ELR (cell line): Measurements from ENCODE around the gene GNB5.
"Not testable (repeated sequence)": the region's sequence is repeated elsewhere in the genome, so short reads cannot be mapped to it uniquely, and the experiment has no call there.

Experiments used
- DNase-seq: peaks from one replicate; pipeline ENCODE4 v3.0.0-alpha.2; 2015; ENCODE audit warnings: low read depth

Gene GNB5

DNA sequence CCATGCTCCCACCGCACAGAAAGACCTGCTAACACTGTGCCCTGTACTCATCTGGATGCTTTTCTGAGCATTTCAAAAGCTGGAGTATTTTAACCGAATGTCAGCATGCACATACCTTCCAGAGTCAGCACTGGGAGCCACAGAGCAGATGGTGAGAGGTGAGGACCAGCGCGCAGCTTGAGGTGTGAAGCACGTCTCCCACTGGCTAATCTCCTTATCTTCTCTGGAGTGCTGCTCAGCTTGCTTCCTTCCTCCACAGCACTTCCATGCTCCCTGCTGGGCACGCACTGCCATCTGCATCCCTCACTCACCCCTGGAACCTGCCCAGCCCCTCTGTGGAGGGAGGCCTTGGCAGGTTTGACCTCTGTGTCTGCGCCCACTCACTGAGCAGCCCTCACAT is at the start of gene GNB5:
GNB5 (minus strand) TSS at position 186 of the 400 bp plus-strand sequence. CDS start 6,716 bp downstream, outside the sequence.
- no peak for DNase-seq

DNA sequence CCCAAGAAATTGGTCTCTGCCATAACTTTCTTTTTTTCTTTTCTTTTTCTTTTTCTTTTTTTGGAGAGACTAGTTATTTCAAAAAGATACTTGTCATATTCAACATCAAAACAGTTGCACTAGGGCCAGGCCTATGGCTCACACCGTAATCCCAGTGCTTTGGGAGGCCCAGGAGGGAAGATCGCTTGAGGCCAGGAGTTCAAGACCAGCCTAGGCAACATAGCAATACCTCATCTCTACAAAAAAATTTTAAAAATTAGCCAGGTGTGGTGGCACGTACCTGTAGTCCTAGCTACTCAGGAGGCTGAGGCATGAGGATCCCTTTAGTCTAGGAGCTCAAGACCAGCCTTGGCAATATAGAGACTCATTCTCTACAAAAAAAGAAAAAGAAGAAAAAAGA is 49.0 kb upstream of the GNB5 start:
- DNase-seq, result no peak

DNA sequence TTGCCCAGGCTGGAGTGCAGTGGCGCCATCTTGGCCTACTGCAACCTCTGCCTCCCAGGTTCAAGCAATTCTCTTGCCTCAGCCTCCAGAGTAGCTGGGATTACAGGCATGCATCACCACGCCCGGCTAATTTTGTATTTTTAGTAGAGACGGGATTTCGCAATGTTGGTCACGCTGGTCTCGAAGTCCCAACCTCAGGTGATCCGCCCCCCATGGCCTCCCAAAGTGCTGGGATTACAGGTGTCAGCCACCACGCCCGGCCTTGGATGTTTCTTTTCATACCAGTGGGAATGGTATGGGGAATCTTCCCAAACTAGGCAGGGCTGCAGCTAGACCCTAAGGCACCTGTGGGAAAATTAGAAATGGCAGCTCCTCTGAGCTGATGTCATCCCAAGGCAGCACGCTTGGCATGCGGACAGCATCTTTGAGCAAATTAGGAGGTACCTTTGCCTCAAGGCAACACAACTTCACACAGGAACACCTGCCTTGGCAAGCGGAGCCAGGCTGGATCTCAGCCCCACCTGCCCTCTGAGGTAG is 47.9 kb upstream of the GNB5 start:
- not testable (repeated sequence) for DNase-seq

DNA sequence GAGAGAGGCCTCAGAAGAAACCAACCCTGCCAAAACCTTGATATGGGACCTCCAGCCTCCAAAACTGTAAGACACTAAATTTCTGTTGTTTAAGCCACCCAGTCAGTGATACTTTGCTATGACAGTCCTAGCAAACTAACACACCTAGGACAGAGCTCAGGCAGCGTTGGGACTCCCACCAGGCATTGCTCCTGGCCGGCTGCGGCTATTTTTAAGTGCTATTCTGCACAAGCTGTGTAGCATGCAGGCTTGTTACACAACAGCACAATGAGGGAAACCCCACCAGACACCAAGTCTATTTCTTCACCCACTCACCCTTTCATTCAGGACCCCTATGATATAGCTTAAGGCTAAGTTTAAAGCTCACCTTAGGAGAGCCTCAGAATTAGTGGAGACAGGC is 47.0 kb upstream of the GNB5 start:
- no peak for DNase-seq

DNA sequence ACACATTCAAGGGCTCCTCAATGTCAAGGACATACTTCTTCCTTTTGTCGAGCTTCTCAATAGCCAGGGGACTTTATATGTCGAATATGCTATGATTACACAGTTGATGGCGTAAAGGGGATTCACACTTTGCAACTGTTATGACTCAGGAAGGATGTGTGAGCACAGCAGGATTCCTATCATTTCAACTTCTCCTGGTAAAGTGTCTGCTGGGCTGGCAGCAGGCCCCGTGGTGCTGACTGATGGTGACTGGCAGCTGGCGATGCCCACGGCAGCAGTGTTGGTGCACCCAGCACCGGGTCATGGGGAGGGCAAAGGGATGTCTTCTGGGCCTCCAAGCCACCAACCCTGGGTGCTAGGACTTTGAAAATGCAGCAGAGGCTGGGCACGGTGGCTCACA is 44.8 kb upstream of the GNB5 start:
- DNase-seq, result no peak

DNA sequence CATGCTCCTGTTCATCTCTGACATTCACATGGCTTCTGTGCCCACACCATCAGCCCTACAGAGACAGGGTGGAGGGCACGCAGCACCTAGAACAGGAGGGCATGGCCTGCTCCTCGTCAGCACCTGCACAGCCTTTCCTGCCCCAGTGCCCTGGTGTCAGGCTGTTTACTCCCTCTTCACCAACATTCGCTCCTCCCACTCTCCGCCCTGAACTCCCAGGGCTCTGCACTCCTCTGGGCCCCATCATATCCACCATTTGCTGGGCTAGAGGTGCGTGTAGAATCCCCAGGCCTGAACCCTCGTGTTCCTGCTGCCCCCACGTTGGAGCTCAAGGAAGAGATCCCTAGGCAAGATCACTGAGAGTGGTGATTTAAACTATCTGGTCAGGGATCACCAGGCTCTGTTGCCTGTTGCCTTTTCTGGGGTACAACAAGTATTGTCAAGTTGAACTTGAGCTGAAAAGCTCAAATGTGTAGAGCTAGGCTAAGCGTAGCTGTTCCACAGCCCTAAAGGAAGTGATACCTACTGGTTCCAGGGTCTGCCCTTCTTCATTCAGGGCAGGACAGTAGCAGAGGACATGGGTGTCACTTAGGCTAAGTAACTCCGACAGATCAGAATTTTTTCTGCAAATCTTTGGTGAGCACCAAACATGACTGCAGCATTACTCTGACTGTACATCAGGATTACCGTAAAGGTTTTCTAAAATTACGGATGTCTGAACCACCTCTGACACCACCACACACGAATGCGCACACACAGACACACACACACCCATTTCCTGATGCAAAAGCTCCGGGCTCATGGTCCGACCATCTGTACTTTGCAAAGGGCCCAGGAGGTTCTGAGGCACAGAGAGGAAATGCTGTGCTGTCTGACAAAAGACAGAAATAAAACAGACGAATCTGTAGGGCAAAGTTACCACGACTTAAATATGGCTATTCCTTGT is 43.7 kb upstream of the GNB5 start:
- no peak for DNase-seq

DNA sequence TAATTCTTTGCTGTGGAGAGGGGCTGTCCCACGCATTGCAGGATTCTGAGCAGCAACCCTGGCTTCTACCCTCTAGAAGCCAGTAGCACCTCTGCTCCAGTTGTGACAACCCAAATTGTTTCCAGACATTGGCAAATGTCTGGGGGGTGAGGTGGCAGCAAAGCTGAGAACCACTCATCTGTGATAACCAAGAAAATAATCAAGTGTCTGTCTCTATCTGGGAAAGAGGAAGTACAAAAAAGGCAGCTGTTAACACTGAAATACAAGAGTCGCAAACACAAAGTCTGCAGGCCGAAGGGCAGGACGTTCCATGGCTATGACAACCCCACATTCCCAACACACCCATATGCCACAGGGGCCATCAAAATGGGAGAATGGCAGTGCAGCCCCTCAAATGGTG is 42.2 kb upstream of the GNB5 start:
- DNase-seq, result peak; percentile 22

DNA sequence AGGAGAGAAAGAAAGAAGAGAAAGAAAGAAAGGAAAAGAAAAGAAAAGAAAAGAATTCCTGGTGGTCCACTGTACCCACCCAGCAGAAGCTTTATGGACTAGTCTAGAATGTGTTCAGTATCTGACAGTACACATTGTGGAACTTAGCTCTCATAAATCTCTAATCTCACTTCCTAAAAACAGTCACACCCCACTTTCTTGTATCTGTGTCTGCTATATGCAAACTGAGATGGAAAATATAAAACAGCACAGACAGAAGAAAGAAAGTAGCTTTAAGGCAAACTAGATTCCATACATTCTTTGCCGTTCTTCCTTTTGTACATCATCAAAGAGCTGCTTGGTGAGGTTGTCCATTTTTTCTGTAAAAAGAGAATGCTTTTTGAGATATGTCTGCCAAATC is 41.1 kb upstream of the GNB5 start:
- DNase-seq, result no peak

DNA sequence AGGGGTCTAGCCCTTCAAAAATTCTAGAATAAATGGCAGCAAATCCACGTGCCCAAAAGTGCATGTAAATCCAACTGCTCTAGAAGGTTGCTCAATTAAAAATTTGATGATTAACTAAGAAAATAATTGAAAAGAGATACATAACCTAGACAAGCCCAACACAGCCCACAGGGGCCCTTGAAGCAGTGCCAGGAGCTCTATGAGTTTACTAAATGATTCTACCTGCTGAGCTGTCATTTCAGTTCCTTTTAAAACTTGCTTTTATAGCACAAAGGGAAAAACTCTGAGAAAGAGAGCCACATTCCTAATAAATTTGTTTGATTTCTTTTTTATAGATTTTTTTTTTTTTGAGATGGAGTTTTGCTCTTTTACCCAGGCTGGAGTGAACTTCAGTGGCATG is 38.9 kb upstream of the GNB5 start:
- no peak for DNase-seq

DNA sequence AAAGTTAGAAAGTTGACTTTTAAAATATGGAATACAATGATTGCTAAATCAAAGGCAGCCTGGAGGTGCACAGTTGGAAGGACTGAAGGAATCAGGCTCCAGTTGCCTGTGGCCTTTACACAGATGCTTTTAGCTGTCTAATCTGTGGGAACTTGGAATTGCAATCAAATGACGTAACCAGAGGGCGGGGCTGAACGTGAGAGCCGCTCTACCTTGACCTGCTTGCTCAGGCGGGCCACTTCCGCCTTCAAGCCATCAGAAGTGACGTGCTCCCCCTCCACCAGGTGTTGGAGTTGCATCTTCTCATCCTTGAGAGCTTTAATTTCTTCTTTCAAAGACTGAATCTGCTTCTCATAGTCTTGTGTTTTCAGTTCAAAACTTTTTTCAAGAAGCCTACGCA is 37.7 kb upstream of the GNB5 start:
- DNase-seq, result peak; percentile 56

DNA sequence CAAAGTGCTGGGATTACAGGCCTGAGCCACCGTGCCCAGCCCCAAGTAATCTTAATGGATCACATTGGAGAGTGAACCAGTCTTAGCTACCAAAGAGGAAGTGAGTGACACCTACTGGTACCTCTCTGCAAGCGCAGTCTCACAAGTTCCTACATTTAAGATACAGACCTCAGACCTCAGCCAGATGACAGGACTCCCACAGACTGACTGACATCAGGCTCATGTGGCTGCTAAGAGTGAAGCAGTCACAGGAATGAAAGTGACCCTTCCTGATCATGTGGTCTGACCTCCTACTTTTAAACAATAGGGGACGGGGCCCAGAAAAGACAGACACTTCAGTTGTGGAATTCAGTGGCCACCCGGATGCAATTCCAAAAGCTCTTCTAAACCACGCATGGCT is 36.3 kb upstream of the GNB5 start:
- peak; percentile 84 for DNase-seq

DNA sequence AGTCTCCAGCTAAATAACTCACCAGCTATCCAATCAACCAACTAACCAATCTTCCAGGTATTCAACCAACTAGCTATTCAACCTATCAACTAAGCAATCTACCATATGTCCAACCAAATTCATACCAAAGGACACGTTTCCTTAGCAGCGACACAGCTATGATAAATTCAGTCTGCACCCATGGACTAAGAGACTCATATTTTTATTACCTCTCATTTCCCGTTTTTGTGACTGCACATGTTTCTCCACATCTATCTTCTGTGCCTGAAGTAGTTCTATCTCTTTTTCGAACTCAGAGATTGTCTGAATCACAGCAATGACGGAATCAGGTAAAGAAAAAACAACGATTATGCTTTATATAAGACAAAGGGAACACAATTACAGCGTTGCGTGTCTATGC is 34.0 kb upstream of the GNB5 start:
- no peak for DNase-seq

DNA sequence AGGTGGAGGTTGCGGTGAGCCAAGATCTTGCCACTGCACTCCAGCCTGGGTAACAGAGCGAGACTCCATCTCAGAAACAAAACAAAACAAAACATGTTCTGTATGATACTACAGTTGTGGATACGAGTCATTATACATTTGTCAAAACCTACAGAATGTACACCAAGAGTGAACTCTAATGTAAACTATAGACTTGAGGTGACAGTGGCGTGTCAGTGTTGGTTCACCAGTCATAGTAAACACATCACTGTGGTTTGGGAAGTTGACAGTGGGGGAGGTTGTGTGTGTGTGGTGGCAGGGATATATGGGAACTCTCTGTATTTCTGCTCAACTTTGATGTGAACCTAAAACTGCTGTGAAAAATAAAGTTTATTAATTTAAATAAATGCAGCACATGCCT is 33.0 kb upstream of the GNB5 start:
- peak; percentile 33 for DNase-seq

DNA sequence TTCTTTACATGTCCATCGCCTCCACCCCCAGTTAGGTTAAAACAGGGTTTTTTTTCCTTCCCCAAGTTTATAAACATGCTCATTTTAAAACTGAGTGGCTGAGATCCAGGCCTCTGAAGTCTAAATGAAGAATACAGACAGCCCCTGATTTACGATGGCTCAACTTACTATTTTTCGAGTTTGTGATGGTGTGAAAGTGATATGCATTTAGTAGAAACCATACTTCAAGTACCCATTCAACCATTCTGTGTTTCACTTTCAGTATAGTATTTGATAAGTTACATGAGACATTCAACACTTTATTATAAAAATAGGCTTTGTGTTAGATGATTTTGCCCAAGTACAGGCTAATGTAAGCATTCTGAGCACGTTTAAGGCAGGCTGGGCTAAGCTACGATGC is 30.5 kb upstream of the GNB5 start:
- DNase-seq, result no peak

DNA sequence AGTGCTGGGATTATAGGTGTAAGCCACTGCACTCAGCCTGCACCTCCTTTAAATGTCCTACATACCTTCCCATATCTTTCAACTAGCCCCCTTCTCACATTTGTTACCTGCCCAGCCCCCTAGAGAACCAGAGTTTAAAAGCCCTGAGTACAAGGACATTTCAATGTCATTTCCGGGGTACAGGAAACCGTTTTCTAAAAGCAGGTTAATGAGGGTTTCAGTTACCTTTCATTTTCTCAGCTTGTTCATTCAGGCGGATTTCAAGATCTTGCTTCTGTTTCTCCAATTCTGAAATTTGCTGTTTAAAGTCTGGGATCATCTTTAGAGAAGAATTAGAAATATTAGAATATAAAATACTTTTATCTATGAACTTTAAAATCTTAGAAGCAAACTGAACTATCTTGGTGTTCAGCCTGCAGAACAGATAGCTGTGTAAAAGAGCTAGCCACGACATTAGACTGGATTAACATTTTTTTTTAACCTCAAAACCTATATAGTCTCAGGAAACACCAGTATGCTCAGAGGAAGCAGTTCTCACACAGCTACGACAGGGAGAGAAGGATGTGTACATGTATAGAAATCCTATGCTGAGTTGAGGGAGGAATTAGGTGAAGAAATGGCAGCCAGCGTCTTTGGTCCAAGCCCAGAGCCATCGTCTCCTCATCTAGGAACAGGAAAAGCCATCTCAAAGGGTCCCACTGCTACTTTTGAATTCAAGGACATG is 29.9 kb upstream of the GNB5 start:
- no peak for DNase-seq

DNA sequence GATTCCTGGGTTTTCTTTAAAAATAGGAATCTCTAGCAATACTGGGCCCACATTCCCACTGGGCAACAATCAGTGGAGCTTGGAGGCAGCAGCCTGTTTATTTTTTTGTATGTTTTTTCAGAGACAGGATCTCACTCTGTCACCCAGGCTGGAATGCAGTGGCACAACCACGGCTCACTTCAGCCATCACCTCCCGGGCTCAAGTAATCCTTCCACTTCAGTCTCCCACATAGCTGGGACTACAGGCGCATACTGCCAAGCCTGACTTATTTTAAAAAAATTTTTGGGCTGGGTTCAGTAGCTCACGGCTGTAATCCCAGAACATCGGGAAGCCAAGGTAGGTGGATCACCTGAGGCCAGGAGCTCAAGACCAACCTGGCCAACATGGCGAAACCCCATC is 29.1 kb upstream of the GNB5 start:
- no peak for DNase-seq

DNA sequence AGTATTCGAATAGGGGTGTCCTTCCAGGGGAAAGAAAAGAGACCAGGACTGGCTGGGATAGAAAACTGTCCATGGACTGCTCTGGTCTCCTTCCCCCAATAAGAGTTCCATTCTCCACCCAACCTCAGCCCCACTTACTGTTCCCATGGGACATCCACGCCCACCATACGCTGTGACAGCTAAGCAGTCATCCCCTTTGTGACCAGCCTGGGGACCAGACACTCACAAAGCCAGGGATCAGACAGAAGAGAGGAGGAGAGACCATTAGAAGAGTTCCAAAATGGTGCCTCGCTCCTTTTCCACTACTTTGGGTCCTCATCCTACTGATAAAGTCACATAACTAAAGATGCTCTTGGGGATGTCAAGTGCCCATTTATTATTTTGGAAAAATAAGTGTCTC is 27.6 kb upstream of the GNB5 start:
- no peak for DNase-seq

DNA sequence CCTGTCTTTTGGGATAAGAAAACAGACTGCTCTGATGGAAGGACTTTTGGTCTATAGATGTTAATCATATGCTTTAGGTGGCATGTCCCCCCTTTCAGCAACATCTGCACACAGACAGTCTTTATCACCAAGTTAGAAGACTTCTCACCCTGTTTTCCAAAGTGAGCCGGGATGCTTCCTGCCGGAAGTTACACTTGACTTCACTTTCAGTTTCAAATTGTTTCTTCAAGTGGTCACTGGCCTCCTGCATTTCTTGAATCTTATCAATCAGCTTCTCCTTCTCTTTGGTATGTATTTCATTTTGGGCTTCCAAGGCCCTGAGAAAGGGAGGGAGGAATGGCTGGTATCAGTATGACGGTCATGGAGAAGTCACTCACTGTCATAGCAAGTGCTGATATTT is 27.2 kb upstream of the GNB5 start:
- no peak for DNase-seq

DNA sequence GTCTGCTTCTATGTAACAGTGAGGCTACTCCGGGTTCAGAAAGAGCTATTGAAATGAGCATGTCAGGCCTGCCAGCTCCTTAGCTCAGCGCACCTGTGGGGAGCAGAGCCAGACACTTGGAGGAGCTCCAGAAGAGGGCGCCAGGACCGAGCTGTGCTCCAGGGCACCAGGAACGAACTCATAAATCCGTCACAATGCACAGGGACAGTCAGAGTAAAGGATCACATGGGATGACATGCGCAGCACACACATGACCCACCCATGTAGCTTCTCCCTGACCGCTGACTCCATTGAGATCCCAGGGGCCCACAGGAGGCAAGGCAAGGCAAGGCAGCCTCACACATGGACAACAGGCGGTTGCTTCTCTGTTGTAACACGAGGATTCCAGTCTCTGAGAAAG is 26.0 kb upstream of the GNB5 start:
- no peak for DNase-seq

DNA sequence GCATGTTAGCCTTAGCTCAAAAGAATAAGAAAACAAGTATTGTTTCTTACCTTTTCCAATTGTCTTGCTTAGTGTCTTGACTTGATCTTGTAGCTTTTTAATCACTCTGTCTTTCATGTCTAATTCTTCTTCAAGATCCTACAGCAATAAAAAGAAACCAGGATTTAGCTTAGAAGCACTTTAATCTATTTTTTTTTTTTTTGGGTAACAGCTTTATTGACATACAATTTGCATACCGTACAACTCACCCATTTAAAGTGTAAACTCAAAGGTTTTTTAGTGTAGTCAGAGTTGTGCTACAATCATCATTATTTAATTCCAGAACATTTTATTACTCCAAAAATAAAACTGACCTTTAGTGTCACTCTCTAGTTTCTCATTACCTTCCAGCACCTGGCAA is 23.4 kb upstream of the GNB5 start:
- no peak for DNase-seq

DNA sequence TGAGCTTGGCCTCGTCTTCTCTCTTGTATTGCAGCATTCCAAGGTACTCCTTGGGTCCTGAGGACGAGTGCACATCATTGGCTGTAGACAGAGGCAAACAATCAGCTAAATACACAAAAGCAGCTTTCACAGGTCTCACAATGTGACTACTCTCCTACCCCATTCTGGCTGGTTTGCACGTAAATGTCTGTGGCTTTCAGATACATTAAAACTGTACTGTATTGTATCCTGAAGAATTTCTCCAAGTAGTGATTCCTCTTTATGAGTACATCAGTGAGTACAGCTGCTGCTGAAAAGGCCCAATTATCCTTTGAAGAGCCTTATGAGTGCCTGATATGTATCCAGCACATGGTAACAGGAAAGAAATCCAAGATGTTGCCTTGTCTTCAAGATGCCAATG is 22.0 kb upstream of the GNB5 start:
- DNase-seq, result no peak

DNA sequence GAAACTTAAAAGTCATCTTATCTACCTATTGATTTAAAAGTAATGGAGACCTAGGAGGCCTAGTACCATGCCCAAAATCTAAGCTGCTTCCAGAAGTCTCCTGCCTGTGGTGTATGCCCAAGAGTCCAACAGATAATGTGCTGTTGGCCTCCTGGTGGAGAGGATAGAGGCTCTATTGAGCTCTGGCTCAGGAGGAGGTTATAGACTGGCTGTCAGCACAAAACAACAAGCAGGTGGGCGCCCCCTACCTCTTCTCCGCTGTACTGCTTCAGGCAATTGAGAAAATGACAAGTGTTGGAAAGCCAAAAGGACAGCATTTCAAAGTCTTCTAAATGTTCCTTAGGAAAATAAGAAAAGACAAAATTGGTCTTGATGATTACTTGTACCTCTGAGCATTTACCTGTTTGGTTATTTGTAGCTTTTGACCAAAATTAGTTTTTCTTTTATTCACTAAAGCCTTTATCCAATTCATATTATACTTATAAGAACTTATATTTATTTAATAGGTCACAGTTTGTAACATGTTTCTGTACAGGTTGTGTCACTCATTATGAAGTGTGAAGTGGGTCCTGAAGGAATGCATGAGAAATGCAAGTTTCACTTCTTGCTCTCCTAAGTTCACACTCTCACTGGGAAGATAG is 17.2 kb upstream of the GNB5 start:
- DNase-seq, result peak; percentile 83

DNA sequence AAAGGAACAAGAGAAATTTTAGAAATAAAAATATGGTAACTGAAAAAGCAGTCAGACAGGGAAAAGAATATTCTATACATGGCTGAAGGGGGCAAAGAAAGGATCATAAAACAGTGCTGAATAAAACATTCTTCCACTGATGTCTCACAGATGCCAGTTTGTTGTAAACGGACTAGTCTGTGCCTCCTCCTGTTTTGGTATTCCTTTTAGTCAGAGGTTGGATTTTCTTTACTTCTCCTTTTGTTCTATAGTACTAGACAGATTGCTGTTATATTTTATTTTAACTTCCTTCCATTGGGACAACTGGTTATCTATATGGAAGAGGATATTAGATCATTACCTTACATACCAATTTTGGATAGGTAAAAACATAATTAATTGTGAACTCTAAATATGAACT is 16.0 kb upstream of the GNB5 start:
- no peak for DNase-seq
